SK-N-SH (cell line): ENCODE results near the gene FATE1. TPM values are rescaled to one million over a fixed set of nuclear protein-coding genes. Genes with fewer than 3 reads are reported as not detected.

Source experiments
- CTCF ChIA-PET: fragments of 300-600, 350-600 bp; formaldehyde crosslinking; extraction: SDS; loops from one replicate; lab custom pipeline; 2021; lab: Yijun Ruan, JAX
- POLR2A ChIA-PET: fragments of 350-600 bp; sonication (Branson Sonifier 250); formaldehyde crosslinking; extraction: SDS; loops from one replicate; lab custom pipeline; 2020; ENCODE audit warnings: antibody characterized with exemption, inconsistent platforms; lab: Yijun Ruan, JAX
- DNase-seq: peaks from one replicate; pipeline ENCODE4 v3.0.0; 2012
- H2AFZ ChIP-seq: fragments of 200-600 bp; sonication (generic); 2 replicates; pipeline ENCODE4 v1.8.1; 2016; ENCODE audit warnings: antibody characterized with exemption, mild to moderate bottlenecking, low read depth
- H3F3A ChIP-seq: fragments of 200-600 bp; sonication (generic); replicated peaks from 2 replicates; pipeline ENCODE3; 2016; ENCODE audit warnings: antibody characterized with exemption, mild to moderate bottlenecking; ENCODE audit not compliant: insufficient read depth
- H3K27ac ChIP-seq, 2 experiments: fragments of 200-500 bp in 1 of 2; fragments of 200-600 bp in 1 of 2; sonication (Bioruptor generic) in 1 of 2; sonication (generic), shearing (Covaris generic) in 1 of 2; 2 replicates each; pipeline versions ENCODE4 v1.5.1 to v1.6.1; 2014 to 2016; ENCODE audit warnings: low read depth in 2 of 2, inconsistent platforms in 1 of 2, low read length in 1 of 2, mild to moderate bottlenecking in 1 of 2, mixed read lengths in 1 of 2
- H3K27me3 ChIP-seq: fragments of 200-600 bp; sonication (generic), shearing (Covaris generic); 2 replicates; pipeline ENCODE4 v1.6.1; 2016; ENCODE audit warnings: mixed run types; ENCODE audit not compliant: insufficient read depth
- H3K36me3 ChIP-seq, 2 experiments: fragments of 200-500 bp in 1 of 2; fragments of 200-600 bp in 1 of 2; sonication (Bioruptor generic) in 1 of 2; sonication (generic) in 1 of 2; replicated peaks in 1 of 2; 2 replicates each; pipeline versions ENCODE3 to v1.5.1; 2014 to 2016; ENCODE audit warnings: low read length in 1 of 2, mild to moderate bottlenecking in 1 of 2; ENCODE audit not compliant: insufficient read depth in 2 of 2, control insufficient read depth in 1 of 2
- H3K4me1 ChIP-seq, 2 experiments: fragments of 200-500 bp in 1 of 2; fragments of 200-600 bp in 1 of 2; sonication (Bioruptor generic) in 1 of 2; sonication (generic), shearing (Covaris generic) in 1 of 2; 2 replicates each; pipeline versions ENCODE4 v1.5.1 to v1.6.1; 2014 to 2016; ENCODE audit warnings: low read depth in 1 of 2, low read length in 1 of 2, mixed run types in 1 of 2; ENCODE audit not compliant: insufficient read depth in 2 of 2, control insufficient read depth in 1 of 2
- H3K4me2 ChIP-seq: fragments of 200-600 bp; sonication (generic), shearing (Covaris generic); 2 replicates; pipeline ENCODE4 v1.6.1; 2017; ENCODE audit warnings: mixed run types
- H3K4me3 ChIP-seq, 2 experiments: fragments of 200-500 bp in 1 of 2; fragments of 200-600 bp in 1 of 2; sonication (Bioruptor generic) in 1 of 2; sonication (generic), shearing (Covaris generic) in 1 of 2; 2 replicates each; pipeline versions ENCODE4 v1.5.1 to v1.8.1; 2014 to 2016; ENCODE audit warnings: low read depth in 2 of 2, inconsistent platforms in 1 of 2, low read length in 1 of 2, mild to moderate bottlenecking in 1 of 2, mixed read lengths in 1 of 2, moderate library complexity in 1 of 2
- H3K79me2 ChIP-seq: fragments of 200-600 bp; sonication (generic); 2 replicates; pipeline ENCODE4 v1.8.1; 2017; ENCODE audit warnings: mild to moderate bottlenecking; ENCODE audit not compliant: insufficient read depth
- H3K9ac ChIP-seq: fragments of 200-600 bp; sonication (generic); 2 replicates; pipeline ENCODE4 v1.6.1; 2017; ENCODE audit warnings: mixed run types
- H3K9me2 ChIP-seq: fragments of 200-600 bp; sonication (generic); 2 replicates; pipeline ENCODE4 v1.6.1; 2017; ENCODE audit warnings: mixed run types
- H3K9me3 ChIP-seq: fragments of 200-600 bp; sonication (generic); 2 replicates; pipeline ENCODE4 v1.6.1; 2017; ENCODE audit warnings: mixed run types, mild to moderate bottlenecking, moderate library complexity
- H4K20me1 ChIP-seq: fragments of 200-600 bp; sonication (generic); 2 replicates; pipeline ENCODE4 v1.6.1; 2017; ENCODE audit warnings: mild to moderate bottlenecking, mixed run types; ENCODE audit not compliant: insufficient read depth
- FOSL2 ChIP-seq: IDR thresholded peaks from 2 replicates; pipeline ENCODE4 v1.4.0; 2012; ENCODE audit warnings: low read depth, mild to moderate bottlenecking, moderate library complexity, borderline replicate concordance
- GABPA ChIP-seq: IDR thresholded peaks from 2 replicates; pipeline ENCODE4 v1.4.0; 2012; ENCODE audit warnings: low read depth, mild to moderate bottlenecking
- JUND ChIP-seq: IDR thresholded peaks from 2 replicates; pipeline ENCODE4 v1.4.0; 2012
- MEF2A ChIP-seq: IDR thresholded peaks from 2 replicates; pipeline ENCODE4 v1.4.0; 2012; ENCODE audit warnings: low read depth, borderline replicate concordance
- NFIC ChIP-seq: IDR thresholded peaks from 2 replicates; pipeline ENCODE4 v1.4.0; 2012; ENCODE audit warnings: borderline replicate concordance
- NRF1 ChIP-seq: IDR thresholded peaks from 2 replicates; pipeline ENCODE4 v1.6.1; 2012; ENCODE audit warnings: low read depth, mild to moderate bottlenecking, low read length
- RFX5 ChIP-seq: IDR thresholded peaks from 2 replicates; pipeline ENCODE4 v1.6.1; 2012; ENCODE audit warnings: mild to moderate bottlenecking, improper control_type of control experiment, low read length
- TCF12 ChIP-seq: IDR thresholded peaks from 2 replicates; pipeline ENCODE4 v1.4.0; 2012
- USF2 ChIP-seq: fragments of 150-350 bp; IDR thresholded peaks from 2 replicates; pipeline ENCODE4 v1.6.1; 2017; ENCODE audit warnings: antibody characterized with exemption, low read length, low read depth, borderline replicate concordance
- WGBS: methylation state at CpG from one replicate; pipeline ENCODE4 v1.1.6; 2017; ENCODE audit warnings: low lambda C conversion rate; 5-methylcytosine and 5-hydroxymethylcytosine counted together
- polyA plus RNA-seq, 3 experiments: library from polyadenylated mRNA; depleted of rRNA; stranded (reverse); fragments of >200 nt; gene quantifications; 2 replicates each; pipeline ENCODE4 v1.2.3, GENCODE V29; 2012

Gene FATE1
- polyA plus RNA-seq, 1 of the 3 experiments (the other 2 are of a cell fraction), result not detected

- no peak overlapping the region for H3K27ac ChIP-seq
- peaks cover 6% of the 10 kb centered on the region; the same call in 1 of the 2 replicates for H3K27me3 ChIP-seq
- H3K79me2 ChIP-seq, result no peaks in the 10 kb centered on the region
- no peak for TF ChIP-seq TCF12
- TF ChIP-seq, all 33 proteins: peak for 0
- no peaks in the 10 kb centered on the region for H3K4me1 ChIP-seq
- no peak overlapping the region for H3K4me3 ChIP-seq
- no peak overlapping the region for H2AFZ ChIP-seq
- H3F3A ChIP-seq, result no peaks in the 10 kb centered on the region
- no peaks in the 10 kb centered on the region for H3K9me3 ChIP-seq
- H3K9me2 ChIP-seq, result no peaks in the 10 kb centered on the region
- ChIA-PET POLR2A (no interaction called here), CTCF (no interaction called here)
- H4K20me1 ChIP-seq, result no peaks in the 10 kb centered on the region
- no peaks in the 10 kb centered on the region for H3K36me3 ChIP-seq
- no peak for DNase-seq
- H3K4me2 ChIP-seq, result no peak overlapping the region
- no peak overlapping the region for H3K9ac ChIP-seq
Observed at GRCh38 chrX:151687635-151688034, 28.2 kb upstream of the FATE1 start.

GRCh38 chrX:151688695-151689094, 27.1 kb upstream of the FATE1 start:
- Histone ChIP-seq H3K9me2 (no peaks in the 10 kb centered on the region), H3K9me3 (no peaks in the 10 kb centered on the region), H3K9ac (no peak overlapping the region), H3K27me3 (peaks cover 13% of the 10 kb centered on the region; the same call in 1 of the 2 replicates), H3K79me2 (no peaks in the 10 kb centered on the region), H4K20me1 (no peaks in the 10 kb centered on the region), H3F3A (no peaks in the 10 kb centered on the region), H2AFZ (no peak overlapping the region)
- TF ChIP-seq NFIC (no peak), NRF1 (no peak), JUND (no peak), FOSL2 (no peak), RFX5 (no peak)
- TF ChIP-seq, all 33 proteins: peak for 0
- Histone ChIP-seq H3K4me1 (no peaks in the 10 kb centered on the region), H3K27ac (no peak overlapping the region), H3K4me3 (no peak overlapping the region), H3K36me3 (no peaks in the 10 kb centered on the region), H3K4me2 (no peak overlapping the region)
- DNase-seq, result no peak
- POLR2A ChIA-PET, result no interaction called here
- CTCF ChIA-PET, result no interaction called here

GRCh38 chrX:151692825-151693224, 23.0 kb upstream of the FATE1 start:
- 4% methylated on average over 6 of the region's 6 CpGs for WGBS
- H3K27me3 ChIP-seq, result peaks cover 28% of the 10 kb centered on the region; the same call in 1 of the 2 replicates
- DNase-seq, result no peak
- no peaks in the 10 kb centered on the region for H3K4me1 ChIP-seq
- H3K4me3 ChIP-seq, result no peak overlapping the region
- no peak overlapping the region for H3K27ac ChIP-seq
- H3K9me3 ChIP-seq, result no peaks in the 10 kb centered on the region
- H3K4me2 ChIP-seq, result no peak overlapping the region
- no peaks in the 10 kb centered on the region for H4K20me1 ChIP-seq
- ChIA-PET CTCF (no interaction called here), POLR2A (no interaction called here)
- H2AFZ ChIP-seq, result no peak overlapping the region
- no peaks in the 10 kb centered on the region for H3K9me2 ChIP-seq
- no peaks in the 10 kb centered on the region for H3K36me3 ChIP-seq
- H3K79me2 ChIP-seq, result no peaks in the 10 kb centered on the region
- H3K9ac ChIP-seq, result no peak overlapping the region
- no peaks in the 10 kb centered on the region for H3F3A ChIP-seq
- TF ChIP-seq GABPA, result no peak
- TF ChIP-seq NFIC, result no peak
- no peak for TF ChIP-seq USF2
- no peak for TF ChIP-seq MEF2A
